ENCODE results near the gene TPMT.

TPMT gene

DNA sequence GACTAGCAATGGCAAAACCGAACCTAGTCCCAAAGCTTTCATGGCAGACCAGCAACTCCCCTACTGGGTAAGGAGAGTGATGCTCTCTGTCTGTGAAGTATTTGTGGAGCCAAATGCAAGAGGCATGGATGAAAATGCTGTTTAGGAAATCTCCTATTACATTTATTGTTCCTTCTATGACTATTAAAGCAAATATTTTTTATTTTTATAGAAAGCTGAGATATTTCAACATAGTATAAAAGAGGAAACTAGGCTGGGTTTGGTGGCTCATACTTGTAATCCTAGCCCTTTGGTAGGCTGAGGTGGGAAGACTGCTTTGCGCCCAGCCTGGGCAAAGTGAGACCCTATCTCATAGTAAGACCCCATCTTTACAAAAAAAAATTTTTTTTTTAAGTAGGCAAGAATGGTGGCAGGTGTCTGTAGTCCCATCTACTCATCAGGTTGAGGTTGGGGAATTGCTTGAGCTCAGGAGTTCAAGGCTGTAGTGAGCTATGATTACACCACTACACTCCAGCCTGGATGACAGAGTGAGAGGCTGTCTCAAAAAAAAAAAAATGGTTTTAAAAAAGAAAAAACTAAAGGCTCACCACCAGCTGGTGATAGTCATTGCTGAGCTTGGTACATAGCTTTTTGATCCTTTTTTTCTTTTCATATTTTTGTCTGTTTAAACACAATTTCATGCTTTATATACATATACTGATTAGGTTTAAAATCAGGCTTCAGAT, 11.6 kb upstream of the TPMT start:
- no peaks in the 10 kb centered on the region for H3K9me3 ChIP-seq (replicated peaks; ENCODE audit: insufficient read depth, low read length)
- H3F3A ChIP-seq (ENCODE audit: insufficient read depth, low read length) = no peaks in the 10 kb centered on the region
- H3K4me1 ChIP-seq (ENCODE audit: low read length) = no peaks in the 10 kb centered on the region
- H3K9ac ChIP-seq (ENCODE audit: low read length) = no peak overlapping the region
- no peak for DNase-seq
- H3K79me2 ChIP-seq (ENCODE audit: low read length) = no peaks in the 10 kb centered on the region
- TF ChIP-seq, protein P1, sequence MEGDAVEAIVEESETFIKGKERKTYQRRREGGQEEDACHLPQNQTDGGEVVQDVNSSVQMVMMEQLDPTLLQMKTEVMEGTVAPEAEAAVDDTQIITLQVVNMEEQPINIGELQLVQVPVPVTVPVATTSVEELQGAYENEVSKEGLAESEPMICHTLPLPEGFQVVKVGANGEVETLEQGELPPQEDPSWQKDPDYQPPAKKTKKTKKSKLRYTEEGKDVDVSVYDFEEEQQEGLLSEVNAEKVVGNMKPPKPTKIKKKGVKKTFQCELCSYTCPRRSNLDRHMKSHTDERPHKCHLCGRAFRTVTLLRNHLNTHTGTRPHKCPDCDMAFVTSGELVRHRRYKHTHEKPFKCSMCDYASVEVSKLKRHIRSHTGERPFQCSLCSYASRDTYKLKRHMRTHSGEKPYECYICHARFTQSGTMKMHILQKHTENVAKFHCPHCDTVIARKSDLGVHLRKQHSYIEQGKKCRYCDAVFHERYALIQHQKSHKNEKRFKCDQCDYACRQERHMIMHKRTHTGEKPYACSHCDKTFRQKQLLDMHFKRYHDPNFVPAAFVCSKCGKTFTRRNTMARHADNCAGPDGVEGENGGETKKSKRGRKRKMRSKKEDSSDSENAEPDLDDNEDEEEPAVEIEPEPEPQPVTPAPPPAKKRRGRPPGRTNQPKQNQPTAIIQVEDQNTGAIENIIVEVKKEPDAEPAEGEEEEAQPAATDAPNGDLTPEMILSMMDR (IDR thresholded peaks at IDR 0.05; ENCODE audit: low read length) = no peak
- TF ChIP-seq EZH2phosphoT487 (IDR thresholded peaks at IDR 0.05; ENCODE audit: low read length) = no peak
- no peak for TF ChIP-seq EZH2 (optimal IDR thresholded peaks at IDR 0.05; ENCODE audit: low read depth, low read length)
- no peak overlapping the region for H3K4me2 ChIP-seq (ENCODE audit: low read depth, low read length)
- no peak overlapping the region for H3K27ac ChIP-seq (ENCODE audit: low read length)
- H3K4me3 ChIP-seq (ENCODE audit: low read length) = no peak overlapping the region
- H3K9me2 ChIP-seq (replicated peaks; ENCODE audit: insufficient read depth, low read length) = no peaks in the 10 kb centered on the region
- H2AFZ ChIP-seq (ENCODE audit: low read length) = no peak overlapping the region
- no peaks in the 10 kb centered on the region for H3K27me3 ChIP-seq (replicated peaks; ENCODE audit: insufficient read depth, low read length)
- no peaks in the 10 kb centered on the region for H3K36me3 ChIP-seq (replicated peaks; ENCODE audit: insufficient read depth, low read length)
- no peaks in the 10 kb centered on the region for H4K20me1 ChIP-seq (ENCODE audit: insufficient read depth, low read length)

DNA sequence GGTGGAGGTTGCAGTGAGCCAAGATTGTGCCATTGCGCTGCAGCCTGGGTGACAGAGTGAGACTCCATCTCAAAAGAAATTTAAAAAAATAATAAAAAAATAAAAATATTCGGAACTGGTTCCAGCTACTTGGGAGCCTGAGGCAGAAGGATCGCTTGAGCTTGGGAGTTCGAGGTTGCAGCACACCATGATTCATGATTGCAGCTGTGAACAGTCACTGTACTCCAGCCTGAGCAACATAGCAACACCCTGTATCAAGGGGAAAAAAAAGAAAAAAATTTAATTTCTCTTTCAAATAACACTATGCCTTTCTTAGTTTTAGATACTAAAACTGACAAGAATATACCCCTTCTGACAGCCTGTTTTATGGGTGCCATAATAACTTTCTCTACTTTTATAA, 10.9 kb upstream of the TPMT start:
- H3K9me3 ChIP-seq (replicated peaks; ENCODE audit: insufficient read depth, low read length) = no peaks in the 10 kb centered on the region
- no peaks in the 10 kb centered on the region for H3K9me2 ChIP-seq (replicated peaks; ENCODE audit: insufficient read depth, low read length)
- H3K4me2 ChIP-seq (ENCODE audit: low read depth, low read length) = no peak overlapping the region
- H3K9ac ChIP-seq (ENCODE audit: low read length) = no peak overlapping the region
- H3K27ac ChIP-seq (ENCODE audit: low read length) = no peak overlapping the region
- H3F3A ChIP-seq (ENCODE audit: insufficient read depth, low read length) = no peaks in the 10 kb centered on the region
- H3K4me3 ChIP-seq (ENCODE audit: low read length) = no peak overlapping the region
- no peaks in the 10 kb centered on the region for H4K20me1 ChIP-seq (ENCODE audit: insufficient read depth, low read length)
- no peaks in the 10 kb centered on the region for H3K27me3 ChIP-seq (replicated peaks; ENCODE audit: insufficient read depth, low read length)
- H2AFZ ChIP-seq (ENCODE audit: low read length) = no peak overlapping the region
- H3K36me3 ChIP-seq (replicated peaks; ENCODE audit: insufficient read depth, low read length) = no peaks in the 10 kb centered on the region
- no peaks in the 10 kb centered on the region for H3K79me2 ChIP-seq (ENCODE audit: low read length)
- no peak for DNase-seq
- H3K4me1 ChIP-seq (ENCODE audit: low read length) = no peaks in the 10 kb centered on the region
- TF ChIP-seq EZH2 (optimal IDR thresholded peaks at IDR 0.05; ENCODE audit: low read depth, low read length) = no peak
- TF ChIP-seq EZH2phosphoT487 (IDR thresholded peaks at IDR 0.05; ENCODE audit: low read length) = no peak
- TF ChIP-seq, protein P1 (IDR thresholded peaks at IDR 0.05; ENCODE audit: low read length) = no peak

DNA sequence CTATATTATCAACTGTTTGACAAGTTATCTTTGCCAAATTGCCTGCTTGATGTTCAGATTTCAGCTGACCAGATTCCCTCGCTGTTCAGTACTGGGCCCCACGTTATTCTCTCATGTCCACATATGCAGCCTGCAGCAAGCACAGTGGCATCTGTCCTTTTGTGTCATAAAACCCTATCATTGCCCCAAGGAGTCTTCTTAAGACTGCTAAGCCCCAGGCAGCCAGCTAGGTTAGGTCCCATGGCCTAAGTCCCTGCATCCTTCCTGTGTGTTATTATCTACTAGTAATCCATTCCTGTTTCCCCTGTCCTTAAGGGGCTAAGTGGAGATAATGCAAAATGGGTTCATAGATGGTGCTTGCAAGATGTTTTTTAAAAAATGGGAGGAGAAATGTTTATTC, 7.5 kb upstream of the TPMT start:
- H3K9me3 ChIP-seq (replicated peaks; ENCODE audit: insufficient read depth, low read length) = no peaks in the 10 kb centered on the region
- no peaks in the 10 kb centered on the region for H3F3A ChIP-seq (ENCODE audit: insufficient read depth, low read length)
- H3K27ac ChIP-seq (ENCODE audit: low read length) = no peak overlapping the region
- no peak overlapping the region for H3K9ac ChIP-seq (ENCODE audit: low read length)
- no peaks in the 10 kb centered on the region for H3K27me3 ChIP-seq (replicated peaks; ENCODE audit: insufficient read depth, low read length)
- H3K4me3 ChIP-seq (ENCODE audit: low read length) = no peak overlapping the region
- no peaks in the 10 kb centered on the region for H3K36me3 ChIP-seq (replicated peaks; ENCODE audit: insufficient read depth, low read length)
- no peak overlapping the region for H3K4me2 ChIP-seq (ENCODE audit: low read depth, low read length)
- no peaks in the 10 kb centered on the region for H4K20me1 ChIP-seq (ENCODE audit: insufficient read depth, low read length)
- no peaks in the 10 kb centered on the region for H3K4me1 ChIP-seq (ENCODE audit: low read length)
- H2AFZ ChIP-seq (ENCODE audit: low read length) = no peak overlapping the region
- TF ChIP-seq, protein P1 (IDR thresholded peaks at IDR 0.05; ENCODE audit: low read length) = no peak
- no peak for TF ChIP-seq EZH2phosphoT487 (IDR thresholded peaks at IDR 0.05; ENCODE audit: low read length)
- no peak for TF ChIP-seq EZH2 (optimal IDR thresholded peaks at IDR 0.05; ENCODE audit: low read depth, low read length)
- DNase-seq = no peak
- H3K9me2 ChIP-seq (replicated peaks; ENCODE audit: insufficient read depth, low read length) = no peaks in the 10 kb centered on the region
- no peaks in the 10 kb centered on the region for H3K79me2 ChIP-seq (ENCODE audit: low read length)
